OCI-LY7 (cell line): Measurements from ENCODE around the gene TTL. TPM values are rescaled to one million over a fixed set of nuclear protein-coding genes. Genes with fewer than 3 reads are reported as not detected.

Experiments used
- BruUV-seq: library from RNA; stranded (reverse); fragments of 400-500 nt; replicated peaks from 2 replicates; lab custom pipeline; 2021; lab: Mats Ljungman, UMichigan
- CTCF ChIA-PET: fragments of 300-600 bp; sonication (Branson Sonifier 250); formaldehyde crosslinking; loops from one replicate; lab custom pipeline; 2022; ENCODE audit warnings: antibody characterized with exemption; ENCODE audit not compliant: unreplicated experiment; lab: Charles Lee
- POLR2A ChIA-PET: fragments of 300-600 bp; sonication (Branson Sonifier 250); formaldehyde crosslinking; loops from one replicate; lab custom pipeline; 2022; ENCODE audit warnings: antibody characterized with exemption; lab: Charles Lee
- DNase-seq: peaks from one replicate; pipeline ENCODE4 v3.0.0-alpha.2; 2015; ENCODE audit warnings: low spot score
- H2AFZ ChIP-seq: fragments of 200-600 bp; sonication (generic), shearing (Covaris generic); 2 replicates; pipeline ENCODE4 v1.6.1; 2014; ENCODE audit warnings: mild to moderate bottlenecking, antibody characterized with exemption, low read length, moderate library complexity
- H3K27ac ChIP-seq: fragments of 200-600 bp; sonication (generic); 2 replicates; pipeline ENCODE4 v1.5.1; 2014; ENCODE audit warnings: mixed run types, low read depth, mild to moderate bottlenecking, moderate library complexity, low read length, inconsistent platforms; ENCODE audit not compliant: poor library complexity, severe bottlenecking
- H3K36me3 ChIP-seq: fragments of 200-600 bp; sonication (generic); 2 replicates; pipeline ENCODE4 v1.6.1; 2014; ENCODE audit warnings: mild to moderate bottlenecking, antibody characterized with exemption, low read length, moderate library complexity, mixed read lengths; ENCODE audit not compliant: insufficient read depth
- H3K4me1 ChIP-seq: fragments of 200-600 bp; sonication (generic); 2 replicates; pipeline ENCODE4 v1.5.1; 2014; ENCODE audit warnings: mild to moderate bottlenecking, low read length; ENCODE audit not compliant: insufficient read depth, poor library complexity, severe bottlenecking
- H3K4me2 ChIP-seq: fragments of 200-600 bp; sonication (generic); 2 replicates; pipeline ENCODE4 v1.6.1; 2014; ENCODE audit warnings: mild to moderate bottlenecking, low read length
- H3K4me3 ChIP-seq: fragments of 200-600 bp; sonication (generic); 2 replicates; pipeline ENCODE4 v1.5.1; 2014; ENCODE audit warnings: mild to moderate bottlenecking, low read depth, low read length; ENCODE audit not compliant: poor library complexity, severe bottlenecking
- H3K79me2 ChIP-seq: fragments of 200-600 bp; sonication (generic); 2 replicates; pipeline ENCODE4 v1.6.1; 2016; ENCODE audit warnings: low read depth, mild to moderate bottlenecking, low read length, moderate library complexity, mixed read lengths; ENCODE audit not compliant: insufficient read depth
- H3K9me2 ChIP-seq: fragments of 200-600 bp; sonication (generic); 2 replicates; pipeline ENCODE4 v1.6.1; 2016; ENCODE audit warnings: mild to moderate bottlenecking, low read length, mixed read lengths; ENCODE audit not compliant: insufficient read depth
- H3K9me3 ChIP-seq: fragments of 200-600 bp; sonication (generic); 2 replicates; pipeline ENCODE4 v1.6.1; 2014; ENCODE audit warnings: mild to moderate bottlenecking, mixed run types, low read length, mixed read lengths
- H4K20me1 ChIP-seq: fragments of 200-600 bp; sonication (generic); 2 replicates; pipeline ENCODE4 v1.6.1; 2014; ENCODE audit warnings: mild to moderate bottlenecking, antibody characterized with exemption, low read length, moderate library complexity, mixed read lengths; ENCODE audit not compliant: insufficient read depth
- EZH2phosphoT487 ChIP-seq: fragments of 200-600 bp; sonication (generic); IDR thresholded peaks from 2 replicates; pipeline ENCODE4 v1.6.1; 2018; ENCODE audit warnings: low read depth, borderline replicate concordance, mild to moderate bottlenecking, mixed run types, antibody characterized with exemption, low read length, moderate library complexity, mixed read lengths
- intact Hi-C: fragments of 100-400 bp; cut with micrococcal nuclease; formaldehyde crosslinking; loops from one replicate; pipeline ENCODE4 v1.10.0; 2022; ENCODE audit not compliant: unreplicated experiment
- total RNA-seq, 2 experiments: library from RNA; depleted of rRNA in 1 of 2; stranded (reverse); fragments of >200 nt in 1 of 2; shearing (Covaris generic) in 1 of 2; gene quantifications; 2 replicates each; pipeline ENCODE4 v1.2.3, GENCODE V29; 2014 to 2022
- TF ChIP-seq, protein P1 (sequence below): fragments of 200-600 bp; sonication (generic); conservative IDR thresholded peaks from 2 replicates; pipeline ENCODE4 v1.5.1; 2014; ENCODE audit warnings: mild to moderate bottlenecking, antibody characterized with exemption, low read length, moderate library complexity, mixed read lengths

Gene TTL
- total RNA-seq, 2 experiments from 2014 or later, result 27.1 to 45.1 TPM

DNA sequence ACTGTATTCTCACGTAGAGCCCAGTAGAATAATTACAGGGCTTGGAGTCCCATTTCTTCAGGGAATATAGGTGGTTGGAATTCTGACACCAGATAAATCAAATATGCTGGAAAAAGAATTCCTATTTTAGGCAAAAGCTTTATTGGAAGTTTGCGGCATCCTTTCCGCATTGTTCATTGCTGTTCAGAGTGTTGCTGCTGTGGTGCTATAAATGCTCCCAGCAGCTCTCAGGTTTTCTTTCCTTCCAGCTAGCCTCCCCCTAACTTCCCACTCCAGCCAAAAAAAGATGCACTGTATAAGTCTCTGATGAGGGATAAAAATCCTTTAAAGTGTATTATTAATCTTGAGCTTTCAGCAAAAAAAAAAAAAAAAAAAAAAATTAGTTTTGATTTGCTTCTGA lies 34.8 kb downstream of the TTL start:
- BruUV-seq, result no TSS peak
- H3K4me1 ChIP-seq, result no peaks in the 10 kb centered on the region
- no peak overlapping the region for H2AFZ ChIP-seq
- CTCF ChIA-PET, result no interaction called here
- H4K20me1 ChIP-seq, result no peaks in the 10 kb centered on the region
- H3K27ac ChIP-seq, result no peak overlapping the region
- no peak overlapping the region for H3K4me3 ChIP-seq
- no peaks in the 10 kb centered on the region for H3K9me2 ChIP-seq
- TF ChIP-seq, protein P1, sequence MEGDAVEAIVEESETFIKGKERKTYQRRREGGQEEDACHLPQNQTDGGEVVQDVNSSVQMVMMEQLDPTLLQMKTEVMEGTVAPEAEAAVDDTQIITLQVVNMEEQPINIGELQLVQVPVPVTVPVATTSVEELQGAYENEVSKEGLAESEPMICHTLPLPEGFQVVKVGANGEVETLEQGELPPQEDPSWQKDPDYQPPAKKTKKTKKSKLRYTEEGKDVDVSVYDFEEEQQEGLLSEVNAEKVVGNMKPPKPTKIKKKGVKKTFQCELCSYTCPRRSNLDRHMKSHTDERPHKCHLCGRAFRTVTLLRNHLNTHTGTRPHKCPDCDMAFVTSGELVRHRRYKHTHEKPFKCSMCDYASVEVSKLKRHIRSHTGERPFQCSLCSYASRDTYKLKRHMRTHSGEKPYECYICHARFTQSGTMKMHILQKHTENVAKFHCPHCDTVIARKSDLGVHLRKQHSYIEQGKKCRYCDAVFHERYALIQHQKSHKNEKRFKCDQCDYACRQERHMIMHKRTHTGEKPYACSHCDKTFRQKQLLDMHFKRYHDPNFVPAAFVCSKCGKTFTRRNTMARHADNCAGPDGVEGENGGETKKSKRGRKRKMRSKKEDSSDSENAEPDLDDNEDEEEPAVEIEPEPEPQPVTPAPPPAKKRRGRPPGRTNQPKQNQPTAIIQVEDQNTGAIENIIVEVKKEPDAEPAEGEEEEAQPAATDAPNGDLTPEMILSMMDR, result no peak
- no peak for TF ChIP-seq EZH2phosphoT487
- POLR2A ChIA-PET, result interaction anchor here (0.6 to 0.7 kb wide), 4 partner anchors 33 to 677 kb away, joined by 3 to 5 read pairs (median 4); no protein-coding TSS in a partner anchor
- peaks cover 81% of the 10 kb centered on the region for H3K36me3 ChIP-seq
- no peak overlapping the region for H3K4me2 ChIP-seq
- H3K79me2 ChIP-seq, result no peaks in the 10 kb centered on the region
- peaks cover 17% of the 10 kb centered on the region; the same call in 1 of the 2 replicates for H3K9me3 ChIP-seq
- no peak for DNase-seq
- intact Hi-C loops, result no loop called here

DNA sequence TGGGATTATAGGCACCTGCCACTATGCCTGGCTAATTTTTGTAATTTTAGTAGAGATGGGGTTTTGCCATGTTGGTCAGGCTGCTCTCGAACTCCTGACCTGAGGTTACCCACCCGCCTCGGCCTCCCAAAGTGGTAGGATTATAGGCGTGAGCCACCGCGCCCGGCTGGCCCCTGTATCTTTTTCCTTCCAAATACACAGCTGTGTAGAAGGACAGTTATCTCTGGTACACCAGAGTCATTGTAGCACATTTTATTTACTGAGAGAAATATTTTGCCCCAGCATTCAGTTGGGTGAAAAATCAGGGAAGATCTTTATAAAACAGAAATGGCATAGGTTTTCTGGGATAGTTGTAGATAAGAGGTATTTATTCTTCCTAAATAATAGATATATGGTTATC lies 36.9 kb downstream of the TTL start:
- Histone ChIP-seq H2AFZ (no peak overlapping the region), H3K4me3 (no peak overlapping the region), H3K79me2 (no peaks in the 10 kb centered on the region), H3K36me3 (peaks cover 87% of the 10 kb centered on the region), H3K4me1 (no peaks in the 10 kb centered on the region), H3K27ac (no peak overlapping the region), H3K4me2 (no peak overlapping the region), H3K9me3 (peaks cover 17% of the 10 kb centered on the region; the same call in 1 of the 2 replicates), H4K20me1 (no peaks in the 10 kb centered on the region), H3K9me2 (no peaks in the 10 kb centered on the region)
- intact Hi-C loops, result no loop called here
- no peak for DNase-seq
- POLR2A ChIA-PET, result interaction anchor here (0.6 to 0.7 kb wide), 2 partner anchors 655 to 787 kb away, joined by 3 read pairs; partner anchors contain the start of gene PSD4
- TF ChIP-seq EZH2phosphoT487, result no peak
- TF ChIP-seq, protein P1, result no peak
- no TSS peak for BruUV-seq
- CTCF ChIA-PET, result no interaction called here

DNA sequence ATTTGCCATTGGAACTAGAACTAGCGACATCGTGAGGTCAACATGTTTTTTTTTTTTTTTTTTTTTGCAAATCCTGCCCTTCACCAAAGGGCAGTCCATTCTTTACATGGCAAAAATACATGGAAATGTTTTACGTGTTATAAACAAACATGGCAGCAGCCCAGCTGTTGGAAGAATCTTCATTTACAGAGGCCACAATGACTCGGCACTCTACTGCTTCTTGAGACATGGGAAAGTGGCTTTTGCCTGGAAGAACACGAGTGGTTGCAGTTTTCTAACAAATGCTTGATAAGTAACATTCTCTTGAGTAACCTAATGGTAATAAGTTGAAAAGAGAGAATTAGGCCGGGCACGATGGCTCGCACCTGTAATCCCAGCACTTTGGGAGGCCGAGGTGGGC lies 37.5 kb downstream of the TTL start:
- peaks cover 10% of the 10 kb centered on the region; the same call in 1 of the 2 replicates for H3K9me3 ChIP-seq
- no peak for TF ChIP-seq EZH2phosphoT487
- TF ChIP-seq, protein P1, result no peak
- no peak for DNase-seq
- no peak overlapping the region for H3K4me2 ChIP-seq
- H3K79me2 ChIP-seq, result no peaks in the 10 kb centered on the region
- ChIA-PET POLR2A (interaction anchor here (0.6 kb wide), 1 partner anchor 787 kb away, joined by 3 read pairs; no protein-coding TSS in a partner anchor), CTCF (no interaction called here)
- H3K36me3 ChIP-seq, result peaks cover 81% of the 10 kb centered on the region
- intact Hi-C loops, result no loop called here
- H3K4me3 ChIP-seq, result no peak overlapping the region
- no TSS peak for BruUV-seq
- no peaks in the 10 kb centered on the region for H4K20me1 ChIP-seq
- H2AFZ ChIP-seq, result no peak overlapping the region
- H3K27ac ChIP-seq, result no peak overlapping the region
- H3K9me2 ChIP-seq, result no peaks in the 10 kb centered on the region
- H3K4me1 ChIP-seq, result no peaks in the 10 kb centered on the region
